ENCODE results near the gene NKAIN1.

NKAIN1 gene

DNA sequence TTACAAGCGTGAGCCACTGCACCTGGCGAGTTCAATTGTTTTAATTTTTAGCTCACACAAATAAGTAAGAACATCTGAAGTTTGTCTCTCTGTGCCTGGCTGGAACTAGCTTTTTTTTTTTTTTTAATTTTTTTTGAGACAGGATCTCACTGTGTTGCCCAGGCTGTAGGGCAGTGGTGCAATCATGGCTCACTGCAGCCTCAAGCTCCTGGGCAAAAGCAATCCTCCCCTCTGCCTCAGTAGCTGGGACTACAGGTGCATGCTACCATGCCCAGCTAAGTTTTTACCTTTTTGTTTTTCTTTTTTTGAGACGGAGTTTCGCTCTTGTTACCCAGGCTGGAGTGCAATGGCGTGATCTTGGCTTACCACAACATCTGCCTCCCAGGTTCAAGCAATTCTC is 7.9 kb downstream of the NKAIN1 start:
- no peak overlapping the region for H3K4me3 ChIP-seq (ENCODE audit: low read depth, low read length)
- TF ChIP-seq, protein P1, sequence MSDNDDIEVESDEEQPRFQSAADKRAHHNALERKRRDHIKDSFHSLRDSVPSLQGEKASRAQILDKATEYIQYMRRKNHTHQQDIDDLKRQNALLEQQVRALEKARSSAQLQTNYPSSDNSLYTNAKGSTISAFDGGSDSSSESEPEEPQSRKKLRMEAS (IDR thresholded peaks at IDR 0.05; ENCODE audit: low read depth, low read length), result no peak
- TF ChIP-seq MYC (IDR thresholded peaks at IDR 0.05; ENCODE audit: low read depth, low read length) (no peak), POLR2A (IDR thresholded peaks at IDR 0.05; ENCODE audit: extremely low read depth, insufficient read length) (no peak)
- TF ChIP-seq, protein P2, sequence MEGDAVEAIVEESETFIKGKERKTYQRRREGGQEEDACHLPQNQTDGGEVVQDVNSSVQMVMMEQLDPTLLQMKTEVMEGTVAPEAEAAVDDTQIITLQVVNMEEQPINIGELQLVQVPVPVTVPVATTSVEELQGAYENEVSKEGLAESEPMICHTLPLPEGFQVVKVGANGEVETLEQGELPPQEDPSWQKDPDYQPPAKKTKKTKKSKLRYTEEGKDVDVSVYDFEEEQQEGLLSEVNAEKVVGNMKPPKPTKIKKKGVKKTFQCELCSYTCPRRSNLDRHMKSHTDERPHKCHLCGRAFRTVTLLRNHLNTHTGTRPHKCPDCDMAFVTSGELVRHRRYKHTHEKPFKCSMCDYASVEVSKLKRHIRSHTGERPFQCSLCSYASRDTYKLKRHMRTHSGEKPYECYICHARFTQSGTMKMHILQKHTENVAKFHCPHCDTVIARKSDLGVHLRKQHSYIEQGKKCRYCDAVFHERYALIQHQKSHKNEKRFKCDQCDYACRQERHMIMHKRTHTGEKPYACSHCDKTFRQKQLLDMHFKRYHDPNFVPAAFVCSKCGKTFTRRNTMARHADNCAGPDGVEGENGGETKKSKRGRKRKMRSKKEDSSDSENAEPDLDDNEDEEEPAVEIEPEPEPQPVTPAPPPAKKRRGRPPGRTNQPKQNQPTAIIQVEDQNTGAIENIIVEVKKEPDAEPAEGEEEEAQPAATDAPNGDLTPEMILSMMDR (IDR thresholded peaks at IDR 0.05; ENCODE audit: low read depth, low read length), result no peak
- no peak for DNase-seq (ENCODE audit: low read depth)

DNA sequence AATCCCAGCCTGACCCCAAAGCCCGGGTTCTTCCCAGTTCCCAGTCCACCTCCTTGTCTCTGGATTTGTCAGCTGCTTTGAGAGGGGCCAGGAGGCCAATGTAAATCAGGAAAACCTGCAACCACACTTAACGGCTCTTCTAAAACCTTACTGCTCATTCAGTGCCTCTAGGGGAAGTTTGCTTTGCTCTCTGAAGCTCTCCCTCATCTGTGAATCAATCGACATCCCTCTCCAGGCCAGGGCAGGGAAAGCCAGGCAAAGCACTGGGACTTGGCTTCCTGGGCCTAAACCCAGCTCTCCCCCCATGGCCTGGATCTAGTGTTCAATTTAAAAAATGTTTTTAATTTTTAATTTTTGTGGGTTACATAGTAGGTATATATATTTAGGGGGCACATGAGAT is 9.3 kb downstream of the NKAIN1 start:
- TF ChIP-seq, protein P2 (IDR thresholded peaks at IDR 0.05; ENCODE audit: low read depth, low read length), result no peak
- TF ChIP-seq POLR2A (IDR thresholded peaks at IDR 0.05; ENCODE audit: extremely low read depth, insufficient read length) (no peak), MYC (IDR thresholded peaks at IDR 0.05; ENCODE audit: low read depth, low read length) (no peak)
- TF ChIP-seq, protein P1 (IDR thresholded peaks at IDR 0.05; ENCODE audit: low read depth, low read length), result no peak
- DNase-seq (ENCODE audit: low read depth), result no peak
- H3K4me3 ChIP-seq (ENCODE audit: low read depth, low read length), result no peak overlapping the region

DNA sequence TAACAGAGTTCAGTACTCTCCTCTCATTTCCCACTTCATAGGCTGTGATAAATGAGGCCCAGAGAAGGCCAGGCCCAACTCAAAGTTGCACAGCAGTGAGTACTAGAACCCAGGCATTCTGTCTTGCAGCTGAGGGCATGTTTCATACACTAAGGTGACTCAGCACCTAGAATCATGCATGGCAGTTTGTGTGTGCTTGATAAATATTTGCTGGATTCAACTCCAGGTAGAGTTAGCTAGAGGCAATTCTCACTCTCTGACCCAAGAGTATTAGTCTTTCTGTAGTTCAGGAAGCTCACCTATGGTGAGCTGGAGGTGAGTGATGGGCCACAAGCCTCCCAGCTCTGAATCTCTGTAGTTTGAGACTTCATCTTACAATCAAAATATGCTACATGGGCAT is 10.7 kb downstream of the NKAIN1 start:
- H3K4me3 ChIP-seq (ENCODE audit: low read depth, low read length), result no peak overlapping the region
- TF ChIP-seq POLR2A (IDR thresholded peaks at IDR 0.05; ENCODE audit: extremely low read depth, insufficient read length) (no peak), MYC (IDR thresholded peaks at IDR 0.05; ENCODE audit: low read depth, low read length) (no peak)
- TF ChIP-seq, protein P1 (IDR thresholded peaks at IDR 0.05; ENCODE audit: low read depth, low read length), result no peak
- TF ChIP-seq, protein P2 (IDR thresholded peaks at IDR 0.05; ENCODE audit: low read depth, low read length), result no peak
- DNase-seq (ENCODE audit: low read depth), result no peak

DNA sequence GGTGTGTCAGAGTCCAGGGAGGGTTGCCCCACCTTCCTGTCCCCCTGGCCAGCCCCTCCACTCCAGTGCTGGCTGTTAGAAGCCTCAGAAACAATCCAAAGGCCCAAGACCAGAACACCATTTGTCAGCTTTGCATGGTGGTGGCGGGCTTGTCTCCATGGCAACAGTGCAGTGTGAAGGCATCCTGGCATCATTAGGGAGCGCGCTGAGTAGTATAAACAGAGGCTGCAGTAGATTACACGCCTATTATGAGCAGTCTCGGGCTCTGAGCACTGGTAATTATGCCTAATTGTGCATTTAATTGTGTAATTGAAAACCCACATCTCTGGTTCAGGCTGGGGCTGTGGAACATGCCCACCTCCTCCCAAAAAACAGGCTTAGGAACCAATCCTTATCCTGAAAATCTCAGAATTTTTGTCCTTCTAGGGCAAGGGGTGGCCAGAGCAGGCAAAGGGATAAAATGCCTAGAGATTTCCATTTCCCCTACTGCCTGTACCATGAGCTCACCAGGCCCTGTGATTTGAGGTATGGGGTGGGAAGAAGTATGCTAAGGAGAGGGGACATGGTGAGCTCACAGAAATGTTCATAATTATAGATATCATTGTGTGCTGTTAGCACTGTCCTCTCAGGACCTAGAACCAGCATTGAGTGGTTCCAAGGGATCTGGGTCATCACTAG is 11.7 kb downstream of the NKAIN1 start:
- H3K4me3 ChIP-seq (ENCODE audit: low read depth, low read length), result no peak overlapping the region
- DNase-seq (ENCODE audit: low read depth), result no peak
- no peak for TF ChIP-seq POLR2A (IDR thresholded peaks at IDR 0.05; ENCODE audit: extremely low read depth, insufficient read length)

DNA sequence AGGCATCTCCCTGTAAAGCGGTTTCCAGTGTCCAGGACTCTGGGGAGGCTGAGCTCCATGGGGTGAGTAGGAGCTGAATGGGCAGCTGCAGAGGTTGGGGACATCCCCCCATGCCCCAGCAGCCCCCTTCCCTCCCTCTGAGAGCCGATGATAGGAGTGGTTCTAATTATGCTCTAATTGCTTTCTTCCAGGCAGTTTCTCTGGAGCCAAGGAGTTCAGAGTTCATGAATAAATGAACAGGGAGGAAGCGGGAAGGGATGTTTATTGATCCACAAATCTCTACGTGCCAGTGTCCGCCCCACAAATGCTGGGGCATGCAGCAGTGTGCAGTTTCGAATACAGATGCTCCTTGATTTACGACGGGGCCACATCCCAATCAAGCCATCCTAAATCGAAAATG is 15.6 kb downstream of the NKAIN1 start:
- TF ChIP-seq MYC (IDR thresholded peaks at IDR 0.05; ENCODE audit: low read depth, low read length) (no peak), POLR2A (IDR thresholded peaks at IDR 0.05; ENCODE audit: extremely low read depth, insufficient read length) (no peak)
- TF ChIP-seq, protein P1 (IDR thresholded peaks at IDR 0.05; ENCODE audit: low read depth, low read length), result no peak
- TF ChIP-seq, protein P2 (IDR thresholded peaks at IDR 0.05; ENCODE audit: low read depth, low read length), result no peak
- no peak for DNase-seq (ENCODE audit: low read depth)
- no peak overlapping the region for H3K4me3 ChIP-seq (ENCODE audit: low read depth, low read length)

DNA sequence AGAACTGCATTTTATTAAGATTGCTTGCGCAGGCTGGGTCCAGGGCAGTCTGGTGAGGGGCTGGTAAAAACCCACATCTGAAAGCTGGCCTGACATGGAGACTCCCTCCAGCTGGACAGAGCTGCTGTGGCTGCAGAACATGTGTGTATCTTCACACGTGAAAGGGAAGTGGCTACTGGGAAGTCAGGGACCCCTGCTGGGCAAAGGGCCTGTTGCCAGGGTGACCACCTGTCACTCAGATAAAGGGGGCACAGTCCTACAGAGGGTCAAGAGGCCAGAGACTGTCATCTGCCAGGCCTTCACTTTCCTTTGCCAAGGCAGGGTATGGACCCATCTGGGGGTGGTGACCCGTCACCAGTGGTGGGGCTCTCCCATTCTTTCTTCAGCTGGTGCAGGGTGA is 17.5 kb downstream of the NKAIN1 start:
- DNase-seq (ENCODE audit: low read depth), result peak; percentile 45
- no peak overlapping the region for H3K4me3 ChIP-seq (ENCODE audit: low read depth, low read length)
- TF ChIP-seq, protein P1 (IDR thresholded peaks at IDR 0.05; ENCODE audit: low read depth, low read length), result peak; percentile 56; the same call in 1 of the 2 replicates
- TF ChIP-seq, protein P2 (IDR thresholded peaks at IDR 0.05; ENCODE audit: low read depth, low read length), result no peak
